Motor neuron (in vitro differentiated cells): ENCODE measurements around the gene PSMA7. TPM values are rescaled to one million over a fixed set of nuclear protein-coding genes. Genes with fewer than 3 reads are reported as not detected.
"Not testable (repeated sequence)": the region's sequence is repeated elsewhere in the genome, so short reads cannot be mapped to it uniquely, and the experiment has no call there.

Experiments
- ATAC-seq, 8 experiments: fragments of 200-7000 bp; cut with Tn5 transposase; replicated peaks in 6 of 8; 2 replicates each; pipeline ENCODE4 v1.8.0; 2021; ENCODE audit warnings: mild to moderate bottlenecking in 8 of 8, moderate library complexity in 8 of 8
- H3K27ac ChIP-seq, 2 donors: fragments of 250-450 bp; sonication (Bioruptor Pico); 2 replicates each; pipeline ENCODE4 v1.9.0; 2021; ENCODE audit warnings: antibody characterized with exemption in 2 of 2, mild to moderate bottlenecking in 2 of 2, moderate library complexity in 1 of 2
- H3K4me1 ChIP-seq, 2 donors: fragments of 250-450 bp; sonication (Bioruptor Pico); replicated peaks in 1 of 2; 2 replicates each; pipeline ENCODE4 v1.6.1; 2021; ENCODE audit warnings: antibody characterized with exemption in 2 of 2, mild to moderate bottlenecking in 2 of 2, moderate library complexity in 1 of 2
- H3K4me3 ChIP-seq, 5 donors: fragments of 250-450 bp; sonication (Bioruptor Pico); 2 replicates each; pipeline ENCODE4 v1.9.0; 2021; ENCODE audit warnings: antibody characterized with exemption in 5 of 5, mild to moderate bottlenecking in 5 of 5, moderate library complexity in 4 of 5
- WGBS, 10 experiments: fragments of 450-650 bp; shearing (Covaris generic); methylation state at CpG; one replicate each; pipeline ENCODE4 v1.0.0; 2022; 5-methylcytosine and 5-hydroxymethylcytosine counted together
- in situ Hi-C, 9 experiments: fragments of 400-800 bp; cut with MboI; loops; one replicate each; pipeline ENCODE4 v1.15.0; 2021; ENCODE audit warnings: low sequenced_read_pairs in 9 of 9, low pct_unique_long_range_greater_than_20kb in 2 of 9; ENCODE audit not compliant: unreplicated experiment in 9 of 9
- total RNA-seq, 8 experiments: library from RNA; unstranded; fragments of 300-600 nt; gene quantifications; 2 replicates each; pipeline versions ENCODE4 v1.2.3 to v1.2.4, GENCODE V29; 2022

The PSMA7 gene
- total RNA-seq, 8 experiments from 2014 or later, result 233 to 413 (median 253) TPM

- Histone ChIP-seq H3K4me3 (no peak overlapping the region), H3K4me1 (peaks cover 11 to 17% of the 10 kb centered on the region in 2 donors), H3K27ac (no peak overlapping the region)
- in situ Hi-C loops, result no loop called here
- 92 to 100% (median 96%) methylated on average over 1 to 9 of the region's 12 CpGs; no CpG with 5 or more reads in 6 of the 10 experiments for WGBS, 10 experiments
- ATAC-seq, result no peak
Observed at GRCh38 chr20:62158088-62158400, 14.8 kb upstream of the PSMA7 start.

GRCh38 chr20:62157387-62158087 is 14.3 kb upstream of the PSMA7 start:
- 80 to 90% (median 82%) methylated on average over 1 to 6 of the region's 25 CpGs; no CpG with 5 or more reads in 7 of the 10 experiments for WGBS, 10 experiments

GRCh38 chr20:62156592-62157386 is 13.6 kb upstream of the PSMA7 start:
- peaks cover 11 to 17% of the 10 kb centered on the region in 2 donors for H3K4me1 ChIP-seq
- whole genome bisulfite sequencing, 10 experiments, result 50 to 90% (median 74%) methylated on average over 1 to 10 of the region's 24 CpGs; no CpG with 5 or more reads in 6 of the 10 experiments
- peak; percentile 79 to 98 (median 84) for ATAC-seq
- in situ Hi-C loops, result no loop called here
- peak overlapping the region in 1 of 2 donors; percentile 36 for H3K27ac ChIP-seq
- no peak overlapping the region for H3K4me3 ChIP-seq

More at GRCh38 chr20:62157387-62158087, 14.3 kb upstream of the PSMA7 start:
- ATAC-seq, result peak in 3 of 8 experiments; percentile 2 to 8 (median 2)
- Histone ChIP-seq H3K27ac (peak overlapping the region in 1 of 2 donors; percentile 36), H3K4me3 (no peak overlapping the region), H3K4me1 (peaks cover 11 to 17% of the 10 kb centered on the region in 2 donors)
- in situ Hi-C loops, result no loop called here

GRCh38 chr20:62156254-62156556 is 13.0 kb upstream of the PSMA7 start:
- Histone ChIP-seq H3K4me3 (no peak overlapping the region), H3K27ac (no peak overlapping the region), H3K4me1 (peaks cover 11 to 17% of the 10 kb centered on the region in 2 donors)
- WGBS, 10 experiments, result 100% methylated on average over 1 of the region's 3 CpGs; no CpG with 5 or more reads in 9 of the 10 experiments
- ATAC-seq, result no peak
- in situ Hi-C loops, result no loop called here

GRCh38 chr20:62155428-62156253 is 12.4 kb upstream of the PSMA7 start:
- H3K4me1 ChIP-seq, result peaks cover 11 to 17% of the 10 kb centered on the region in 2 donors
- in situ Hi-C loops, result no loop called here
- 80 to 91% (median 89%) methylated on average over 2 to 9 of the region's 29 CpGs; no CpG with 5 or more reads in 5 of the 10 experiments for WGBS, 10 experiments
- H3K4me3 ChIP-seq, result no peak overlapping the region
- no peak for ATAC-seq
- H3K27ac ChIP-seq, result no peak overlapping the region

GRCh38 chr20:62151835-62152364 is 8.7 kb upstream of the PSMA7 start:
- Histone ChIP-seq H3K4me3 (no peak overlapping the region), H3K4me1 (peaks cover 9% of the 10 kb centered on the region in 2 donors), H3K27ac (no peak overlapping the region)
- in situ Hi-C loops, result no loop called here
- WGBS, 10 experiments, result 100% methylated on average over 2 of the region's 23 CpGs; no CpG with 5 or more reads in 8 of the 10 experiments
- no peak for ATAC-seq

- WGBS, 10 experiments, result 100% methylated on average over 2 of the region's 11 CpGs; no CpG with 5 or more reads in 9 of the 10 experiments
- peak in 1 of 8 experiments; percentile 4 for ATAC-seq
- Histone ChIP-seq H3K27ac (no peak overlapping the region), H3K4me1 (peaks cover 3% of the 10 kb centered on the region in 2 donors), H3K4me3 (no peak overlapping the region)
- in situ Hi-C loops, result no loop called here
Observed at GRCh38 chr20:62151225-62151624, 8.0 kb upstream of the PSMA7 start.

GRCh38 chr20:62150310-62150575 is 7.0 kb upstream of the PSMA7 start:
- in situ Hi-C loops, result no loop called here
- ATAC-seq, result peak in 1 of 8 experiments; percentile 4
- no peak overlapping the region for H3K27ac ChIP-seq

GRCh38 chr20:62149532-62150309 is 6.5 kb upstream of the PSMA7 start:
- in situ Hi-C loops, result loop anchor here in 5 of 9 experiments (25.0 kb wide), 1 partner anchor 137 kb away; no protein-coding TSS in a partner anchor
- Histone ChIP-seq H3K4me3 (no peak overlapping the region), H3K27ac (no peak overlapping the region), H3K4me1 (peaks cover 6 to 9% of the 10 kb centered on the region in 2 donors)
- ATAC-seq, result peak in 6 of 8 experiments; percentile 6 to 37 (median 20)
- WGBS, 10 experiments, result 50 to 83% (median 80%) methylated on average over 1 to 7 of the region's 24 CpGs; no CpG with 5 or more reads in 4 of the 10 experiments

More at GRCh38 chr20:62150310-62150575, 7.0 kb upstream of the PSMA7 start:
- peaks cover under 1 to 3% of the 10 kb centered on the region in 2 donors for H3K4me1 ChIP-seq
- H3K4me3 ChIP-seq, result no peak overlapping the region
- WGBS, 10 experiments, result 93 to 100% (median 100%) methylated on average over 1 to 7 of the region's 11 CpGs; no CpG with 5 or more reads in 5 of the 10 experiments

- ATAC-seq, result peak in 1 of 8 experiments; percentile 6
- in situ Hi-C loops, result loop anchor here in 5 of 9 experiments (25.0 kb wide), 1 partner anchor 137 kb away; no protein-coding TSS in a partner anchor
- H3K27ac ChIP-seq, result no peak overlapping the region
- peaks cover 8 to 11% of the 10 kb centered on the region in 2 donors for H3K4me1 ChIP-seq
- no peak overlapping the region for H3K4me3 ChIP-seq
- 92 to 100% (median 94%) methylated on average over 1 to 14 of the region's 20 CpGs; no CpG with 5 or more reads in 4 of the 10 experiments for WGBS, 10 experiments
Observed at GRCh38 chr20:62148908-62149314, 5.7 kb upstream of the PSMA7 start.

- in situ Hi-C loops, result loop anchor here in 5 of 9 experiments (25.0 kb wide), 1 partner anchor 136 kb away; no protein-coding TSS in a partner anchor
- not testable (repeated sequence) for H3K4me3 ChIP-seq, ATAC-seq, H3K27ac ChIP-seq
- WGBS, 10 experiments, result 80% methylated on average over 1 of the region's 10 CpGs; no CpG with 5 or more reads in 9 of the 10 experiments
- peaks cover 8 to 11% of the 10 kb centered on the region in 2 donors for H3K4me1 ChIP-seq
Observed at GRCh38 chr20:62148383-62148782, 5.2 kb upstream of the PSMA7 start.

- Histone ChIP-seq H3K27ac (no peak overlapping the region), H3K4me3 (no peak overlapping the region), H3K4me1 (peaks cover 8 to 11% of the 10 kb centered on the region in 2 donors)
- in situ Hi-C loops, result loop anchor here in 5 of 9 experiments (25.0 kb wide), 1 partner anchor 135 kb away; no protein-coding TSS in a partner anchor
- WGBS, 10 experiments, result 100% methylated on average over 2 of the region's 9 CpGs; no CpG with 5 or more reads in 9 of the 10 experiments
- no peak for ATAC-seq
Observed at GRCh38 chr20:62147528-62147927, 4.3 kb upstream of the PSMA7 start.
